A172 (cell line): ENCODE measurements around the gene TTLL3. TPM values are rescaled to one million over a fixed set of nuclear protein-coding genes. Genes with fewer than 3 reads are reported as not detected.
"Not testable (repeated sequence)": the region's sequence is repeated elsewhere in the genome, so short reads cannot be mapped to it uniquely, and the experiment has no call there.

Source experiments
- DNase-seq: peaks from one replicate; pipeline ENCODE4 v3.0.0-alpha.2; 2015; ENCODE audit warnings: low spot score
- total RNA-seq: library from RNA; depleted of rRNA; stranded (reverse); fragments of >200 nt; shearing (Covaris generic); gene quantifications from 2 replicates; pipeline ENCODE4 v1.2.3, GENCODE V29; 2014

TTLL3 gene
- total RNA-seq, 1 experiment from 2014 or later: 15.6 TPM

- no peak for DNase-seq
Measured at GRCh38 chr3:9837701-9838582, 27.9 kb downstream of the TTLL3 start.

- no peak for DNase-seq
Measured at GRCh38 chr3:9838856-9839255, 28.8 kb downstream of the TTLL3 start.

- no peak for DNase-seq
Measured at GRCh38 chr3:9841015-9841414, 31.0 kb downstream of the TTLL3 start.

- DNase-seq: peak; percentile 91
Measured at GRCh38 chr3:9843715-9844438, 33.8 kb downstream of the TTLL3 start, which contains the start of gene RPUSD3. Gene RPUSD3, minus strand, starts transcription at chr3:9844008. Its CDS starts 18 bp downstream, at chr3:9843990.

- no peak for DNase-seq
Measured at GRCh38 chr3:9846231-9846630, 36.2 kb downstream of the TTLL3 start.

- DNase-seq: no peak
Measured at GRCh38 chr3:9846931-9847488, 36.9 kb downstream of the TTLL3 start.

- not testable (repeated sequence) for DNase-seq
Measured at GRCh38 chr3:9847870-9848269, 37.8 kb downstream of the TTLL3 start.

GRCh38 chr3:9848860-9849259, 38.8 kb downstream of the TTLL3 start:
- peak; percentile 21 for DNase-seq

GRCh38 chr3:9851383-9851782, 41.3 kb downstream of the TTLL3 start:
- DNase-seq: not testable (repeated sequence)

GRCh38 chr3:9851926-9852325, 41.9 kb downstream of the TTLL3 start:
- not testable (repeated sequence) for DNase-seq

- DNase-seq: no peak
Measured at GRCh38 chr3:9852528-9852927, 42.5 kb downstream of the TTLL3 start.

GRCh38 chr3:9854291-9854940, 44.4 kb downstream of the TTLL3 start:
- not testable (repeated sequence) for DNase-seq

GRCh38 chr3:9855594-9855993, 45.5 kb downstream of the TTLL3 start:
- DNase-seq: no peak

- DNase-seq: no peak
Measured at GRCh38 chr3:9859530-9860025, 49.5 kb downstream of the TTLL3 start.

- DNase-seq: no peak
Measured at GRCh38 chr3:9861201-9861600, 51.1 kb downstream of the TTLL3 start.

GRCh38 chr3:9861626-9862130, 51.6 kb downstream of the TTLL3 start:
- DNase-seq: no peak

GRCh38 chr3:9862391-9863057, 52.5 kb downstream of the TTLL3 start:
- DNase-seq: no peak

- DNase-seq: no peak
Measured at GRCh38 chr3:9863058-9863772, 53.2 kb downstream of the TTLL3 start.

GRCh38 chr3:9864200-9864927, 54.3 kb downstream of the TTLL3 start:
- peak; percentile 16 for DNase-seq
